ELR (cell line): ENCODE data around the gene SRSF9.
"Not testable (repeated sequence)": the region's sequence is repeated elsewhere in the genome, so short reads cannot be mapped to it uniquely, and the experiment has no call there.

Source experiments
- DNase-seq: peaks from one replicate; pipeline ENCODE4 v3.0.0-alpha.2; 2015; ENCODE audit warnings: low read depth

The SRSF9 gene

GRCh38 chr12:120447992-120448391 lies 21.6 kb downstream of the SRSF9 start:
- no peak for DNase-seq

- not testable (repeated sequence) for DNase-seq
Measured at GRCh38 chr12:120446844-120447178, 22.7 kb downstream of the SRSF9 start.

DNA sequence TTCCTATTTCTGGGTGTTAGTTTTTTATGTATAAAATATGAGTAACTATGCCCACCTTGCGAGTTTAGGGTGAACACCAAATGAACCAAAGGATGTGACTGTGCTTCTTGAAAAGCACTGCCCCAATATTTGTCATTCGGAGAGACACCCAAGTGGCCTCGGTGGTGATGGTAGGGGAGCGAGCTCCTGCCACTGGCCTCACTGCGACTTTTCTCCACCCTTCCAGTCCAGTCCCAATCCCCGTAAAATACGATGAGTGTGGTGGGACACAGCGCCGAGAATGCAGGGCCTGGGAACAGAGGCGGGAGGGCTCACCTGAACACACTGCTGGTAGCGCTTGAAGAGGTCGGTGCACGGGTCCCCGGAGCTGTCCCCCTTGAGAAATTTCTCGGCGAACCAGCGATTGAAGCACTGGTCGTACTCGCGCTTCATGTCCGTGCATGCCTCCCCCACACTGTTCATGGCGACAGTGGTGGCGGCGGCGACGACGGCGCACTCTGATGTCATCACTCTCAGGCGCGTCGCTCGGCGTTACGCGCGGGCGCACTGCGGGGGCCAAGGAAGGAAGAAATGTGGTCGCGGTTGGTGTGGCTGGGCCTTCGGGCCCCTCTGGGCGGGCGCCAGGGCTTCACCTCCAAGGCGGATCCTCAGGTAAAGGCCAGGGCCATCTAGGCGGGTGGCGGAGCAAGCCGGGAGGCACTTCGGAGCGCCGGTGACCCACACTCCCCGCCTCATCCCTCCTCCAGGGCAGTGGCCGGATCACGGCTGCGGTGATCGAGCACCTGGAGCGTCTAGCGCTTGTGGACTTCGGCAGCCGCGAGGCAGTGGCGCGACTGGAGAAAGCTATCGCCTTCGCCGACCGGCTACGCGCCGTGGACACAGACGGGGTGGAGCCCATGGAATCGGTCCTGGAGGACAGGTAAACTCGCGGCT lies 23.4 kb downstream of the SRSF9 start, which contains the start of the genes GATC and TRIAP1:
GATC (plus strand) TSS at position 534 of the 933 bp plus-strand sequence; CDS start at position 571, 37 bp downstream.
TRIAP1 (minus strand) TSS at position 474 of the 933 bp plus-strand sequence; CDS start at position 462, 12 bp downstream.
- peak; percentile 84 for DNase-seq

GRCh38 chr12:120444676-120445075 lies 24.9 kb downstream of the SRSF9 start:
- DNase-seq: no peak

- peak; percentile 85 for DNase-seq
Measured at GRCh38 chr12:120439646-120440247, 29.8 kb downstream of the SRSF9 start.

- no peak for DNase-seq
Measured at GRCh38 chr12:120438495-120439198, 30.9 kb downstream of the SRSF9 start.

- DNase-seq: peak; percentile 99
Measured at GRCh38 chr12:120437735-120438494, 31.6 kb downstream of the SRSF9 start, which contains the start of gene COX6A1. COX6A1 (plus strand) TSS chr12:120438113; CDS start chr12:120438127, 14 bp downstream.

DNA sequence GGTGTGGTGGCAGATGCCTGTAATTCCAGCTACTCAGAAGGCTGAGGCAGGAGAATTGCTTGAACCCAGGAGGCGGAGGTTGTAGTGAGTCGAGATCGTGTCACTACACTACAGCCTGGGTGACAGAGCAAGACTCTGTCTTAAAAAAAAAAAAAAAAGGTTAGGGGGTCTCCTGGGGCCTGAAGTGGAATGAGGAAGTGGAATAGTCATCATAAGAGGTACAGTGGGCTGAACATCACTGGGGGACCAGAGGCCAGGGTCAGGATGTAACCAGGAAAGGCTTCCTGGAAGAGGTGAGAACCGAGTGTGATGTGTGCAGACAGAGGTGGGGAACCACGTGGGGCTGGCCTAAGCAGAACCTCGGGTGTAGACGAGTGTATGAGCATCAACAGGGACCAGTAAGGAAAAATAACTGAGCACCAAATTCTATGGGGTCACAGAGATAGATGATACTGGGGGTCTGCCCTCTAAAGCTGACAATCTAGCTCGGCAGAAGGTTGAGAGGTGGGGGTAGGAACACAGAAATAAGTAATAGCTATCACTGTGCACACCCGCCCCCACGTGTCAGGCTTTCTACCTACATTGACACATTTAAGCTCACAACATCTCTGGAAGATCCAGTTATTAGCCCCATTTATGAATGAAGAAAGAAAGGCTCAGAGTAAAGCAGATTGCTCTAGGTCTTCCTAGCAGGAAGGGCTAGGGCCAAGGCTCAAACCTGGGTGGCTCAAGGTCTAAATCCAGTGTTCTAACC lies 36.6 kb downstream of the SRSF9 start:
- DNase-seq: no peak

GRCh38 chr12:120429368-120429767 lies 40.2 kb downstream of the SRSF9 start:
- no peak for DNase-seq

GRCh38 chr12:120428597-120429229 lies 40.8 kb downstream of the SRSF9 start:
- no peak for DNase-seq

- DNase-seq: no peak
Measured at GRCh38 chr12:120425797-120426196, 43.8 kb downstream of the SRSF9 start.

DNA sequence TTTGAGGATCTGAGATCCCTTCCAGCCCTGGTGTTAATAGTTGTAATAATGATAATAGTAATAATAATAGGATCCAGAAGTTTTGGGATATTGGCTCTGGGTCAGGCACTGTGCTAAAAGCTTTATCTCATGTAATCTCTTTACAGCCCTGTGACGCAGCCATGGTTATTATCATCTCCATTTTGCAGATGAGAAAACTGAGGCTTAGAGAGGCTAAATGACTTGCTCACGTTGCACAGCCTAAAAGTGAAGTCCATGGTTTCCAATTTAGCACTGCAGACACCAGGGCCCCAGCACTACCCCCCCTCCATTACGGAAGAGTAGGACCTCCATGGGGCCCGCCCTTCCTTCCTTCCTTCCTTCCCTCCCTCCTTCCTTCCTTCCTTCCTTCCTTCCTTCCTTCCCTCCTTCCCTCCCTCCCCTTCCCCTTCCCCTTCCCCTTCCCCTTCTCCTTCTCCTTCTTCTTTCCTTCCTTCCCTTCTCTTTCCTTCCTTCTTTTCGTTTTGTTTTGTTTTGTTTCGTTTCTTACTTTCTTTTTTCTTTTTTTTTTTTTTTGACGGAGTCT lies 46.6 kb downstream of the SRSF9 start:
- no peak for DNase-seq

- DNase-seq: no peak
Measured at GRCh38 chr12:120421701-120422100, 47.8 kb downstream of the SRSF9 start.

DNA sequence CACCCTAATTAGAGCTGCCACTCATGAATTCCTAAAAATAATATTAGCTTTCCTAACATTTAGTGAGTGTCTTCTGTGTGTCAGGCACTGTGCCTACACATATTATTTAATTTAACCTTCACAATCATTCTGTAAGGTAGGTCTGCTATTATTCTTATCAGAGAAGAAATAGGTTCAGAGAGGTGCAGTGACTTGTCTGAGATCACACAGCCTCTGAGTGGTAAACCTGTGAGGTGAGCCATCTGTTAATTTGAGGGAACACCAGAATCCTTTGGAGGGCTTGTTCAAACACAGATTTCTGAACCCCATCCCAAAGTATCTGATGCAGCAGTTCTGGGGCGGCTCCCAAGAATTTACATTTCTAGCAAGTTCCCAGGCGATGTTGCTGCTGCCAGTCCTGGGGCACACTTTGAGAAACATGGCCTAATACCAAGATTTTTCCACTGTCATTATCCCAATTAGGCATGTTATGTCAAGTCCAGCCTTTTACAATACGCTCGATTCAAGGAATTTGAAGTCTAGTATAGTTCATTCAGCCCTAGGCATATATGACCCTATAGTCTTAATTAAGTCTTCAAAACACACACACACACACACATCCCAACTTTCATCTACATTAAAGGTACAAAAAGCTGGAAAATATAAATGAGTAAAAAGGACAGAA lies 51.5 kb downstream of the SRSF9 start:
- no peak for DNase-seq

DNA sequence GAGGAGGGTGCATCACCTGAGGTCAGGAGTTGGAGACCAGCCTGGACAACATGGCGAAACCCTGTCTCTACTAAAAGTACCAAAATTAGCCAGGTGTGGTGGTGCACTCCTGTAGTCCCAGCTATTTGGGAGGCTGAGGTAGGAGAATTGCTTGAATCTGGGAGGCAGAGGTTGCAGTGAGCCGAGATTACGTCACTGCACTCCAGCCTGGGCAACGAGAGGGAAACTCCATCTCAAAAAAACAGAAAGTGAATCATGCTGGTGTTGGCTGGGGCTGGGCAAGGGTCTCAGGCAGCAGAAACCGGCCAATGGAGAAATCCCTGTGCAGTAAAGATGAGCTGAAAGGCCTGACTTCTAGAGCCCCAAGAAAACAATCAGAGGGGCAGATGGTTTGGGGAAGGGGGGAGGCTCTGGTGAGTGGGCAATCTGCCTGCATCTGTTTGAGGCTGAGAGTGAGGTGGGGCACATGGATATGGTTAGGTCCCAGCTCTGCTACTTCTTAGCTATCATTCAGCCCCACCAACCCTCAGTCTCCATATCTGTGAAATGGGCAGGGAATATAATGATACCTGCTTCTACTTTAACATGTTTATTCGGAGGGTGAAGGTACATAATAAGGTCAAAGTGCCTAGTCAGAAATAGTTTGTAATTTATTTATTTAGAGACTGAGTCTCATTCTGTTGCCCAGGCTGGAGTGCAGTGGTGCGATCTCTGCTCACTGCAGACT lies 52.9 kb downstream of the SRSF9 start:
- DNase-seq: no peak

DNA sequence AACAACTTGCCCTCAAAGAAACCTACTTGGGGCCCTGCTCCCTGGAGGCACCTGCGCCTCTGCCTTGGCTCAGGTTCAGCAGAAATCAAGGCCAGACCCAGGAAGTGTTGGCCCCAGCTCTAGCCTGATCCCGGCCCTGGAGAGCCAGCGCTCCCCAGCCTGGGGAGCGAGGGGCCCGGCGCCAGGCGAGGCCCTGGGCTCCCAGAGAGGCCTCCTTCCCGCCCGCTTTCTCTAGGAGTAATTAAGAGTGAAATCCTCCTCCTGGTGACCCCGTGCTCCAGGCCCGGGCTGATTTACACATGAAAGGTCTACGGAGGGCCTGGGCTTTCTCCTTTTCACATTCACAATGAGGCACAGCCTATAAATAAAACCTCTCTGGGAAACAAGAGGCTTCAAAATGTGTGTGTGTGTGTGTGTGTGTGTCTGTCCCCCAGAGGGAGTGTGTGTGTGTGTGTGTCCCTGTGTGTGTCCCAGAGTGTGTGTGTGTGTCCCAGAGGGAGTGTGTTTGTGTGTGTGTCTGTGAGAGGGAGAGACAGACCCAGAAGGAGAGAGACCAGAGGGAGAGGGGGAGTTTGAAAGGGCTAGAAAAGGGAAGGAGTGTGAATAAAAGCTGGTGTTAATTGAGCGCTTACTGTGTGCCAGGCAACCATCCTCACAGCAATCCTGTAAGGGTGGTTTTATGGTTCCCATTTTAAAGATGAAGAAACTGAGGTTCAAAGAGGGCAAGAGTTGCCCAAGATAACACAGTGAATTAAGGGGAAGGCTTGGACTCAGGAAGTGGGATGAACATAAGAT lies 55.5 kb downstream of the SRSF9 start:
- DNase-seq: no peak

DNA sequence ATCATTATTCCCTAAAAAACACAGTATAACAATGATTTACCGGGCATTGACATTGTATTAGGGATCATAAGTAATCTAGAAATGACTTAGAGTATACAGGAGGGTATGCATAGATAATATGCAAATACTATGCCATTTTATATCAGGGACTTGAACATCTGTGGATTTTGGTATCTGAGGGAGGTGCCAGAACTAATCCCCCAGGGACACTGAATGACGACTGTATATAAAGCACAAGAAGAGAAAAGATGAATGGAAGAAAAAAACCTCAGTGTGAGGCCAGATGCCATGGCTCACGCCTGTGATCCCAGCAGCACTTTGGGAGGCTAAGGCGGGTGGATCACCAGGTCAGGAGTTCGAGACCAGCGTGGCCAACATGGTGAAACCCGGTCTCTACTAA lies 57.1 kb downstream of the SRSF9 start:
- no peak for DNase-seq
